Neutrophil (primary cell): Measurements from ENCODE around the gene ITLN1.
A peak's percentile ranks its signal among the peaks of the same experiment; 100 is the strongest.
"Not testable (repeated sequence)": the region's sequence is repeated elsewhere in the genome, so short reads cannot be mapped to it uniquely, and the experiment has no call there.

Experiments
- H3K27ac ChIP-seq: fragments of 200-600 bp; sonication (generic); 2 replicates; pipeline ENCODE4 v1.5.1; 2016; ENCODE audit warnings: mild to moderate bottlenecking, moderate library complexity
- H3K27me3 ChIP-seq: fragments of 200-600 bp; sonication (generic); 2 replicates; pipeline ENCODE4 v1.6.0; 2016; ENCODE audit warnings: mild to moderate bottlenecking
- H3K36me3 ChIP-seq: fragments of 200-600 bp; sonication (generic); 2 replicates; pipeline ENCODE4 v1.5.1; 2017
- H3K4me1 ChIP-seq, 2 experiments: fragments of 200-600 bp in 1 of 2; sonication (generic) in 1 of 2; 1 replicate in 1 of 2; 2 replicates in 1 of 2; pipeline versions ENCODE4 v1.5.1 to v1.6.1; 2013 to 2016; ENCODE audit warnings: low read depth in 1 of 2, low read length in 1 of 2, mild to moderate bottlenecking in 1 of 2, moderate library complexity in 1 of 2; ENCODE audit not compliant: control insufficient read depth in 1 of 2, insufficient read depth in 1 of 2
- H3K4me3 ChIP-seq, 2 experiments: fragments of 200-600 bp in 1 of 2; sonication (generic) in 1 of 2; 1 replicate in 1 of 2; 2 replicates in 1 of 2; pipeline ENCODE4 v1.5.1; 2013 to 2016; ENCODE audit warnings: low read depth in 1 of 2, low read length in 1 of 2, mild to moderate bottlenecking in 1 of 2, moderate library complexity in 1 of 2
- H3K9me3 ChIP-seq: fragments of 200-600 bp; sonication (generic); 2 replicates; pipeline ENCODE4 v1.5.1; 2016
- CTCF ChIP-seq: fragments of 200-600 bp; sonication (generic); IDR thresholded peaks from 2 replicates; pipeline ENCODE4 v1.5.1; 2016; ENCODE audit warnings: antibody characterized with exemption

Gene ITLN1

GRCh38 chr1:160885042-160885441 is at the start of gene ITLN1:
ITLN1 (minus strand) TSS chr1:160885180; CDS start chr1:160884877, 303 bp downstream.
- H3K27ac ChIP-seq, result peak within 1 kb of the TSS; percentile 14
- peaks cover 27 to 28% of the 10 kb centered on the region in 2 experiments for H3K4me1 ChIP-seq
- H3K9me3 ChIP-seq, result no peaks in the 10 kb centered on the region
- no peak within 1 kb of the TSS for H3K4me3 ChIP-seq
- no peaks in the 10 kb centered on the region for H3K27me3 ChIP-seq
- H3K36me3 ChIP-seq, result no peaks in the 10 kb centered on the region
- TF ChIP-seq CTCF, result no peak

DNA sequence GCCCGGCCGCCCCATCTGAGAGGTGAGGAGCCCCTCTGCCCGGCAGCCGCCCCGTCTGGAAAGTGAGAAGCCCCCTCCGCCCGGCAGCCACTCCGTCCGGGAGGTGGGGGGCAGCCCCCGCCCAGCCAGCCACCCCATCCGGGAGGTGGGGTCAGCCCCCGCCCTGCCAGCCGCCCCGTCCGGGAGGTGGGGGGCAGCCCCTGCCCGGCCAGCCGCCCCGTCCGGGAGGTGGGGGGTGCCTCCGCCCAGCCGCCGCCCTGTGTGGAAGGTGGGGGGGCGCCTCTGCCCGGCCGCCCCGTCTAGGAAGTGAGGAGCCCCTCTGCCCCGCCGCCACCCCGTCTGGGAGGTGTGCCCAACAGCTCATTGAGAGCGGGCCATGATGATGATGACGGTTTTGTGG is 48.3 kb upstream of the ITLN1 start:
- not testable (repeated sequence) for H3K4me3 ChIP-seq, H3K4me1 ChIP-seq, H3K36me3 ChIP-seq, H3K27ac ChIP-seq, H3K27me3 ChIP-seq, H3K9me3 ChIP-seq

DNA sequence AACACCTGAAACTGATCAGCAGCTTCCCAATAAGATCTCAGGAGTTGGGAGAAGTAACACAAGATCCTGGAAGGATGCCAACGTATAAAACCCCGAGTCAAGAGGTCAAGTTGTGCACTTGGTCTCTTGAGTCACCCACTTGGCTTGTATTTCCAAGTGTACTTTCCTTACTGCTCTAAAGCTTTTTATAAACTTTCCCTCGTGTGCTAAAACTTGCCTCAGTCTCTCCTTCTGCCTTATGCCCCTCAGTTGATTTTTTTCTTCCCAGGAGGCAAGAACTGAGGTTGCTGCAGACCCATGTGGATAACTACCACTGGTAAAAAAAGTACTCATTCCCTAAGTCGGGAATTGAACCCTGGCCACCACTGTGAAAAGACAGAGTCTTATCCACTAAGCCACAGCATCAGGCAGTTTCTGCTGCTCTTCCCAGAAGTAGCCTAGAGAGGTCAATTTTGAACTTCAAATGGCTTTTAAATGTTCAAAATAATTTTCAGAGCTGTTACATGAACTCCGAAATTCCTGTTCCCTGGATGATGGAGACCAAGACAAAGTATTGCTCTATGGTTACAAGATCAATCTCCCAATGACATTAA is 40.8 kb upstream of the ITLN1 start:
- Histone ChIP-seq H3K4me3 (no peak overlapping the region), H3K27me3 (no peaks in the 10 kb centered on the region), H3K4me1 (no peaks in the 10 kb centered on the region), H3K36me3 (no peaks in the 10 kb centered on the region), H3K9me3 (peaks cover 3% of the 10 kb centered on the region), H3K27ac (no peak overlapping the region)
- TF ChIP-seq CTCF, result no peak

DNA sequence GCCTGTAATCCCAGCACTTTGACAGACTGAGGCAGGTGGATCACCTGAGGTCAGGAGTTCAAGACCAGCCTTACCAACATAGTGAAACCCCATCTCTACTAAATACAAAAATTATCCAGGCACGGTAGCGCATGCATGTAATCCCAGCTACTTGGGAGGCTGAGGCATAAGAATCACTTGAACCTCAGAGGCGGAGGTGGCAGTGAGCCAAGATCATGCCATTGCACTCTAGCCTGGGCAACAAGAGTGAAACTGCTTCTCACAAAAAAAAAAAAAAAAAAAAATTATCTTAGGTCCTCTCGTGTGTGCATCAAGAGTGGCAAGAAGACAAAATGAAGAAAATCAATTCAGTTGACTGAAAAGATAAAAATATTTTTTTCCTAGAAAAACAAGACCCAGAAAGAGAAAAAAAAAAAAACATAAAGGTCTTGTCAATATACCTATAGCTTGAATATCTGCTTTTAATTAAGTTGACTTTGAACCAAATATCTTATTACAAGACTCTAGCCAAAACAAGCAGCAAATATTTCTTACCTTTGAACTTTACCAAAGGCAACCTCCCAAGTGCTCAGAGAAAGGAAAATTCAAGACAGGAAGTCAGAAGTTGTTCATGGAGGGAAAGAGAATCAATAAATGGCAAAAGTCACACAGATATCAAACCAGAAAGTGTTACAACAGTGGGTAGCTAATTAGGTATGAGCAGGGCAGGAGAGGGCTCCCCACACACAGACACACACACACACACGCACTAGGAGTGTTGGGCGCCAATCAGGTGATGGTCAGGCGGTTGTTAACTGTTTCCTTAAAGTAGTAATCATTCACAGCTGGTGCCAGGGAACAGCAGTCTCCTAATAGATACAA is 40.0 kb upstream of the ITLN1 start:
- Histone ChIP-seq H3K9me3 (peaks cover 3% of the 10 kb centered on the region), H3K4me1 (no peaks in the 10 kb centered on the region), H3K36me3 (no peaks in the 10 kb centered on the region), H3K4me3 (no peak overlapping the region), H3K27me3 (no peaks in the 10 kb centered on the region), H3K27ac (no peak overlapping the region)
- no peak for TF ChIP-seq CTCF

- H3K9me3 ChIP-seq, result no peaks in the 10 kb centered on the region
- TF ChIP-seq CTCF, result no peak
- no peak overlapping the region for H3K4me3 ChIP-seq
- no peaks in the 10 kb centered on the region for H3K4me1 ChIP-seq
- H3K36me3 ChIP-seq, result no peaks in the 10 kb centered on the region
- H3K27me3 ChIP-seq, result no peaks in the 10 kb centered on the region
- H3K27ac ChIP-seq, result no peak overlapping the region
These were observed 31.7 kb upstream of the ITLN1 start for GRCh38 chr1:160916666-160917065.

GRCh38 chr1:160913229-160913628 is 28.2 kb upstream of the ITLN1 start:
- H3K4me1 ChIP-seq, H3K36me3 ChIP-seq, H3K27ac ChIP-seq, H3K9me3 ChIP-seq, H3K27me3 ChIP-seq, H3K4me3 ChIP-seq: not testable (repeated sequence)
